Keratinocyte (primary cell): ENCODE measurements around the gene CPSF2. TPM values are rescaled to one million over a fixed set of nuclear protein-coding genes. Genes with fewer than 3 reads are reported as not detected.

ENCODE experiments used
- DNase-seq: peaks from one replicate; pipeline ENCODE4 v3.0.0-alpha.2; 2011; ENCODE audit warnings: low read depth, missing footprints, low spot score
- FAIRE-seq: peaks from 2 replicates; lab custom pipeline; 2011; peaks lifted over from hg19 to GRCh38; lab: Jason Lieb, UNC
- H2AFZ ChIP-seq: 2 replicates; pipeline ENCODE4 v1.6.0; 2012; ENCODE audit warnings: low read length, control low read depth, inconsistent platforms; ENCODE audit not compliant: control insufficient read depth
- H3K27ac ChIP-seq: 2 replicates; pipeline ENCODE4 v1.5.1; 2011; ENCODE audit warnings: low read length; ENCODE audit not compliant: control insufficient read depth, insufficient read depth
- H3K27me3 ChIP-seq: 3 replicates; pipeline ENCODE4 v1.6.0; 2011; ENCODE audit warnings: low read length; ENCODE audit not compliant: control insufficient read depth, insufficient read depth; ENCODE audit errors: extremely low read depth
- H3K36me3 ChIP-seq, 2 experiments: 2 replicates in 1 of 2; 3 replicates in 1 of 2; pipeline ENCODE4 v1.5.1; 2011; ENCODE audit warnings: low read length in 2 of 2, mild to moderate bottlenecking in 1 of 2; ENCODE audit not compliant: control insufficient read depth in 2 of 2, insufficient read depth in 2 of 2; ENCODE audit errors: extremely low read depth in 1 of 2
- H3K4me1 ChIP-seq: 3 replicates; pipeline ENCODE4 v1.5.1; 2011; ENCODE audit warnings: low read length; ENCODE audit not compliant: control insufficient read depth, insufficient read depth; ENCODE audit errors: extremely low read depth
- H3K4me2 ChIP-seq: 3 replicates; pipeline ENCODE4 v1.6.0; 2011; ENCODE audit warnings: low read depth, low read length; ENCODE audit not compliant: control insufficient read depth, insufficient read depth; ENCODE audit errors: extremely low read depth
- H3K4me3 ChIP-seq, 3 experiments: fragments of 200-600 bp in 1 of 3; sonication (generic) in 1 of 3; 2 replicates in 2 of 3; 3 replicates in 1 of 3; pipeline ENCODE4 v1.5.1; 2011 to 2016; ENCODE audit warnings: low read length in 3 of 3, mild to moderate bottlenecking in 3 of 3, control low read depth in 2 of 3, inconsistent platforms in 1 of 3, low read depth in 1 of 3, mixed read lengths in 1 of 3, mixed run types in 1 of 3, moderate library complexity in 1 of 3; ENCODE audit not compliant: control insufficient read depth in 2 of 3, insufficient read depth in 2 of 3; ENCODE audit errors: extremely low read depth in 1 of 3
- H3K79me2 ChIP-seq: 2 replicates; pipeline ENCODE4 v1.6.0; 2012; ENCODE audit warnings: low read length; ENCODE audit not compliant: control insufficient read depth, insufficient read depth
- H3K9ac ChIP-seq: 3 replicates; pipeline ENCODE4 v1.6.0; 2011; ENCODE audit warnings: low read length; ENCODE audit not compliant: control insufficient read depth, insufficient read depth; ENCODE audit errors: extremely low read depth
- H3K9me1 ChIP-seq: 3 replicates; pipeline ENCODE4 v1.6.0; 2011; ENCODE audit warnings: low read length; ENCODE audit not compliant: control insufficient read depth, insufficient read depth; ENCODE audit errors: extremely low read depth
- H3K9me3 ChIP-seq: 2 replicates; pipeline ENCODE4 v1.5.1; 2012; ENCODE audit warnings: low read depth, low read length; ENCODE audit not compliant: control insufficient read depth
- H4K20me1 ChIP-seq: 3 replicates; pipeline ENCODE4 v1.6.0; 2011; ENCODE audit warnings: low read length; ENCODE audit not compliant: control insufficient read depth, insufficient read depth; ENCODE audit errors: extremely low read depth
- EZH2 ChIP-seq: IDR thresholded peaks from one replicate; pipeline ENCODE4 v1.6.1; 2012; ENCODE audit warnings: inconsistent platforms, mild to moderate bottlenecking, low read length, moderate library complexity
- dilution Hi-C: fragments of 300-500 bp; cut with MboI; formaldehyde crosslinking; loops from one replicate; pipeline ENCODE4 v1.7.0; 2020; ENCODE audit warnings: low sequenced_read_pairs; ENCODE audit not compliant: extremely low pct_ligation_motif_present
- polyA plus RNA-seq, 5 experiments: library from polyadenylated mRNA; depleted of rRNA in 3 of 5; stranded (reverse) in 3 of 5; stranded (forward) in 1 of 5; unstranded in 1 of 5; fragments of >200 nt; gene quantifications; 1 replicate in 1 of 5; 2 replicates in 3 of 5; 3 replicates in 1 of 5; pipeline versions ENCODE4 v1.2.1 to v1.2.3, GENCODE V29; 2011 to 2012; ENCODE audit warnings: missing spikeins in 2 of 5, low read depth in 1 of 5, low replicate concordance in 1 of 5
- TF ChIP-seq, protein P1 (sequence below), 3 experiments: IDR thresholded peaks in 1 of 3; conservative IDR thresholded peaks in 1 of 3; optimal IDR thresholded peaks in 1 of 3; 2 replicates in 2 of 3; 3 replicates in 1 of 3; pipeline versions ENCODE3 to v1.5.1; 2011; ENCODE audit warnings: low read length in 3 of 3, mild to moderate bottlenecking in 3 of 3, moderate library complexity in 2 of 3, control low read depth in 1 of 3, inconsistent platforms in 1 of 3; ENCODE audit not compliant: insufficient read depth in 2 of 3; ENCODE audit errors: extremely low read depth in 1 of 3

CPSF2 gene
- polyA plus RNA-seq, 1 donor (not counting 4 experiments of a cell fraction or from before 2014, with no cell fraction given), result 67.9 TPM

DNA sequence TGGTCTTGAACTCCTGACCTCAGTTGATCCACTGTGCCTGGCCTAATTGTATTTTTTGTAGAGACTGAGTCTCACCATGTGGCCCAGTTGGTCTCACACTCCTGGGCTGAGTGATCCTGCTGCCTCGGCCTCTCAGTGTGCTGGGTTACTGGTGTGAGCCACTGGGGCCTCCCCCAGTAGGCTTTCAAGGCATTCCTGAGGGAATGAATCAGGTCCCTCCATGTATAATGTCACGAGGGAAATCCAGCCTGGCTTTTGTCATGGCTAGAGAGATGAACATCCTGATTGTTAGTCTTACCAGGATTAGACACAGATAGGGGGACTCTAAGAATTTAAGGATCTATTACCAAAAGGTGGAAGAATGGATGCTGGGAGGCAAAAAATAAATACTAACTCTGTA lies 51.9 kb downstream of the CPSF2 start:
- peaks cover 4% of the 10 kb centered on the region for H3K4me1 ChIP-seq
- no peak overlapping the region for H3K4me3 ChIP-seq
- FAIRE-seq, result no peak
- TF ChIP-seq, protein P1, sequence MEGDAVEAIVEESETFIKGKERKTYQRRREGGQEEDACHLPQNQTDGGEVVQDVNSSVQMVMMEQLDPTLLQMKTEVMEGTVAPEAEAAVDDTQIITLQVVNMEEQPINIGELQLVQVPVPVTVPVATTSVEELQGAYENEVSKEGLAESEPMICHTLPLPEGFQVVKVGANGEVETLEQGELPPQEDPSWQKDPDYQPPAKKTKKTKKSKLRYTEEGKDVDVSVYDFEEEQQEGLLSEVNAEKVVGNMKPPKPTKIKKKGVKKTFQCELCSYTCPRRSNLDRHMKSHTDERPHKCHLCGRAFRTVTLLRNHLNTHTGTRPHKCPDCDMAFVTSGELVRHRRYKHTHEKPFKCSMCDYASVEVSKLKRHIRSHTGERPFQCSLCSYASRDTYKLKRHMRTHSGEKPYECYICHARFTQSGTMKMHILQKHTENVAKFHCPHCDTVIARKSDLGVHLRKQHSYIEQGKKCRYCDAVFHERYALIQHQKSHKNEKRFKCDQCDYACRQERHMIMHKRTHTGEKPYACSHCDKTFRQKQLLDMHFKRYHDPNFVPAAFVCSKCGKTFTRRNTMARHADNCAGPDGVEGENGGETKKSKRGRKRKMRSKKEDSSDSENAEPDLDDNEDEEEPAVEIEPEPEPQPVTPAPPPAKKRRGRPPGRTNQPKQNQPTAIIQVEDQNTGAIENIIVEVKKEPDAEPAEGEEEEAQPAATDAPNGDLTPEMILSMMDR (optimal IDR thresholded peaks at IDR 0.05 in 1 of 3, IDR thresholded peaks at IDR 0.05 in 1 of 3, conservative IDR thresholded peaks at IDR 0.05 in 1 of 3; ENCODE audit: extremely low read depth in 1 of 3, insufficient read depth in 2 of 3, low read length in 3 of 3), result no peak
- H4K20me1 ChIP-seq, result no peaks in the 10 kb centered on the region
- H3K9ac ChIP-seq, result no peak overlapping the region
- no peaks in the 10 kb centered on the region for H3K27me3 ChIP-seq
- no peaks in the 10 kb centered on the region for H3K79me2 ChIP-seq
- no peak overlapping the region for H2AFZ ChIP-seq
- no peak for DNase-seq
- no peaks in the 10 kb centered on the region for H3K9me3 ChIP-seq
- H3K36me3 ChIP-seq, result no peaks in the 10 kb centered on the region
- dilution Hi-C loops, result no loop called here
- no peaks in the 10 kb centered on the region for H3K9me1 ChIP-seq
- no peak overlapping the region for H3K4me2 ChIP-seq
- H3K27ac ChIP-seq, result no peak overlapping the region

DNA sequence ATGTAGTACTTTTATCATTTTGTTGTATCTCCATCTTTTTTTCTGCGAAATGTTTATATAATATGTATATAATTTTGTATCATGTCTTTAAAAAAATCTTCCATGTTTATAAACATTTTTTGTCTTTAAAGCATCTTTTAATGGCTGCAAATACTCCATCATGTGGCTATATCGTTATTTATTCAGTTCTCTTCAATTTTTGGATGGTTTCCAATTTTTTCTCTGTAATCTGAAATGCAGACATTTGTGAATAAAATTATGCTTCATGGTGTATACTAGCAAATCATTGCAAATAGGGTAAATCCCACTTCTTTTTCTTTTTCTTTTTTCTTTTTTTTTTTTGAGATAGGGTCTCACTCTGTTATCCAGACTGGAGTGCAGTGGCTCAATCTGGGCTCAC lies 54.0 kb downstream of the CPSF2 start:
- TF ChIP-seq, protein P1 (optimal IDR thresholded peaks at IDR 0.05 in 1 of 3, IDR thresholded peaks at IDR 0.05 in 1 of 3, conservative IDR thresholded peaks at IDR 0.05 in 1 of 3; ENCODE audit: extremely low read depth in 1 of 3, insufficient read depth in 2 of 3, low read length in 3 of 3), result no peak
- no peak for TF ChIP-seq EZH2
- Histone ChIP-seq H3K4me2 (no peak overlapping the region), H3K9ac (no peak overlapping the region), H3K4me3 (no peak overlapping the region), H3K9me3 (no peaks in the 10 kb centered on the region), H4K20me1 (no peaks in the 10 kb centered on the region), H2AFZ (no peak overlapping the region), H3K27ac (no peak overlapping the region), H3K27me3 (no peaks in the 10 kb centered on the region), H3K36me3 (no peaks in the 10 kb centered on the region), H3K9me1 (no peaks in the 10 kb centered on the region), H3K79me2 (no peaks in the 10 kb centered on the region), H3K4me1 (peaks cover 4% of the 10 kb centered on the region)
- no peak for DNase-seq
- dilution Hi-C loops, result no loop called here
- FAIRE-seq, result no peak
